BLaER1 (cell line): ENCODE data around the gene CNTD1.
A peak's percentile ranks its signal among the peaks of the same experiment; 100 is the strongest.

Experiments used
- H3K27ac ChIP-seq: shearing (Covaris generic); formaldehyde crosslinking; 2 replicates; pipeline ENCODE4 v1.8.1; 2022
- H3K27me3 ChIP-seq: shearing (Covaris generic); formaldehyde crosslinking; 2 replicates; pipeline ENCODE4 v1.8.1; 2022
- H3K36me3 ChIP-seq: shearing (Covaris generic); formaldehyde crosslinking; 2 replicates; pipeline ENCODE4 v1.8.1; 2022
- H3K4me1 ChIP-seq: shearing (Covaris generic); formaldehyde crosslinking; 2 replicates; pipeline ENCODE4 v1.8.1; 2022
- H3K4me2 ChIP-seq: shearing (Covaris generic); formaldehyde crosslinking; 2 replicates; pipeline ENCODE4 v1.8.1; 2022
- H3K4me3 ChIP-seq: shearing (Covaris generic); formaldehyde crosslinking; 2 replicates; pipeline ENCODE4 v1.8.1; 2022
- H3K9ac ChIP-seq: shearing (Covaris generic); formaldehyde crosslinking; 2 replicates; pipeline ENCODE4 v1.8.1; 2022
- H3K9me3 ChIP-seq: shearing (Covaris generic); formaldehyde crosslinking; 2 replicates; pipeline ENCODE4 v1.8.1; 2022
- H4K20me1 ChIP-seq: shearing (Covaris generic); formaldehyde crosslinking; 2 replicates; pipeline ENCODE4 v1.8.1; 2022
- Cebpa-rat ChIP-seq: shearing (Covaris generic); IDR thresholded peaks from 2 replicates; pipeline ENCODE4 v1.8.1; 2022

CNTD1 gene

DNA sequence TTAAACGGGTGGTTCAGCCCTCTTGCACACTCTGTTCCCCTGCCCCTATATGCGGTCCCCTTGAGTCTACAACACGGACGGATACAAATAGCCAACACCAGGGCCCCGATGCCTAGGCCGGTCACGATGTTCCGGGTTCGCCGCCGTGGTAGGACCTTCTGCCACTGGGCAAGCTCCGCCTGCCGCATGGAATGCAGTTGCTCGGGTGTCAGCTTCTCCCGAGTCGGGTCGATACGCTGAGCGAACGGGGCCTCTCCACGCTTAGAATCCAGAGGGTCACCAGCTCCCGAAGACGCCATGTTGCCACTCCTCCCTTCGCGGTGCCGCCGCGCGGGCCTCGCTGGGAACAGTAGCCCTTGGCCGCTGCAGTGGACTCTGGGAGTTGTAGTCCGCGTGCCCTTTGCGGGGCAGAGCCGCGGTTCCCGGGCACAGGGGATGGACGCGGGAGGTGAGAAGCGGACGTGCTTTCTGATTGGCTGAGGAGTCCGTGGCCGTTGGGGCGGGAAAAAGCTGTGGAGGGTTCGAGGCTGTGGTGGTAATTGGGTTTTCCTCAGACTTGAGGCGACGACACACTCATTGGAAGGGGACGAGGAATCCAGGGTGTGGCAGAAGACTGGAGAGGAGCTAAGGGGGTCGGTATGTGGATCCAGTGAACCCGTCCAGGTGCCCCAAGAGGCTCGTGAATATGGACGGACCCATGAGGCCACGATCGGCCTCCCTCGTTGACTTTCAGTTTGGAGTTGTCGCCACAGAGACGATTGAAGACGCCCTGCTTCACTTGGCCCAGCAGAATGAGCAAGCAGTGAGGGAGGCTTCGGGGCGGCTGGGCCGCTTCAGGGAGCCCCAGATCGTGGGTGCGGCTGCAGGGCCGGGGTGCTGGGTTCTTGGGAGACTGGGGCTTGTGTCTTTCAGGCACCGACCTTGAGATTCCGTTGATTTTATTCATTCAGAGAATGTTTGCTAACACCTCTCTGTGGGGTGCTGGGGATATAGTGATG lies at the start of gene CNTD1, which contains the start of gene COA3:
Gene CNTD1, plus strand, starts transcription at position 479 of the 998 bp plus-strand sequence. Its CDS starts 207 bp downstream, at position 686.
Gene COA3, minus strand, starts transcription at position 322 of the 998 bp plus-strand sequence. Its CDS starts 23 bp downstream, at position 299.
- Histone ChIP-seq H3K4me3 (peak within 1 kb of the TSS; percentile 85), H3K27me3 (no peaks in the 10 kb centered on the region), H3K27ac (peak within 1 kb of the TSS; percentile 69), H3K9ac (peak within 1 kb of the TSS; percentile 85), H3K36me3 (peaks cover 21% of the 10 kb centered on the region), H4K20me1 (no peaks in the 10 kb centered on the region), H3K4me2 (peak within 1 kb of the TSS; percentile 98), H3K9me3 (no peaks in the 10 kb centered on the region), H3K4me1 (peaks cover 21% of the 10 kb centered on the region)
- no peak for TF ChIP-seq Cebpa-rat

DNA sequence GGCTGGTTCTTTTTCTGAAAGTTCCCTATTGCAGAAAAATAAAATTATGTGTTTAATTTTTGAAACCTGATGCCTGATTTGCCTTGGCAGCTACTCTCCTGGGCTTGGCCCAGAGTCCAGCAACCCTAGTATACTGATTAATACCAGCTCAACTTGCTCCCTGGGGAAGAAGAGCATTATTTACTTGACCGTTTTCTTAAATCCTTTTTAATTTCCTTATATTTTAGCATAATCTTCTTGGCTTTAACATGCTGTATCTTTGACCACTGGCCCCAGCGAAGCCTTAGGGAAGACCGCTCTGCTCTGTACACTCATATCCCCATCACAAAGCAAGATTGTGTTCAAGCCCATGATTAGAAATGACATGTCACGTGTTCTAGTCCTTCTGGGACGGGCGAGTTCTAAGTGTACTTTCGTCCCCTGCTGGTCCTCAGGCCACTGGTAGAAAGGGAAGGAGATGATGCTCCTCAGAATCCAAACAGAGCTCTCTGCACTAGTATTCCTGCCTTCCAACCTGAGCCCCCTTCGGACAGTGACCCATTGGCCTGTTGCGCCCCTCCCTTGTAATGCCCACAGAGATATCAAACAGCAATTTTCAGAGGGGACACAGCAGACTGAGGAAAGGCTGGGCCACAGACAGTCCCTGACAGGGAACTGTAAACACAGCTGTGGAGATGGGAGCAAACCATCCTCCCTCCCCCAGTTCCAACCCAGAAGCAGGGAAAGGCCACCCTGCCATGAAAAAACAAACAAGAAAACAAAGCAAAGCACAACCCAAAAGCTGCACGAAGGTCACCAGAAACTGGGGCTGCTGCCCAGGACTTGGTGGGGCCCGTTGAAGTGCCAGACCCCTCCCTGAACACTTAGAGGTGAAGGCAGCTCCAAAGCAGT lies 49.5 kb upstream of the CNTD1 start:
- no peak overlapping the region for H3K27ac ChIP-seq
- no peaks in the 10 kb centered on the region for H4K20me1 ChIP-seq
- no peak overlapping the region for H3K9ac ChIP-seq
- TF ChIP-seq Cebpa-rat, result no peak
- H3K4me3 ChIP-seq, result no peak overlapping the region
- H3K36me3 ChIP-seq, result no peaks in the 10 kb centered on the region
- H3K9me3 ChIP-seq, result no peaks in the 10 kb centered on the region
- H3K4me1 ChIP-seq, result peaks cover 6% of the 10 kb centered on the region; the same call in 1 of the 2 replicates
- H3K27me3 ChIP-seq, result no peaks in the 10 kb centered on the region
- no peak overlapping the region for H3K4me2 ChIP-seq

DNA sequence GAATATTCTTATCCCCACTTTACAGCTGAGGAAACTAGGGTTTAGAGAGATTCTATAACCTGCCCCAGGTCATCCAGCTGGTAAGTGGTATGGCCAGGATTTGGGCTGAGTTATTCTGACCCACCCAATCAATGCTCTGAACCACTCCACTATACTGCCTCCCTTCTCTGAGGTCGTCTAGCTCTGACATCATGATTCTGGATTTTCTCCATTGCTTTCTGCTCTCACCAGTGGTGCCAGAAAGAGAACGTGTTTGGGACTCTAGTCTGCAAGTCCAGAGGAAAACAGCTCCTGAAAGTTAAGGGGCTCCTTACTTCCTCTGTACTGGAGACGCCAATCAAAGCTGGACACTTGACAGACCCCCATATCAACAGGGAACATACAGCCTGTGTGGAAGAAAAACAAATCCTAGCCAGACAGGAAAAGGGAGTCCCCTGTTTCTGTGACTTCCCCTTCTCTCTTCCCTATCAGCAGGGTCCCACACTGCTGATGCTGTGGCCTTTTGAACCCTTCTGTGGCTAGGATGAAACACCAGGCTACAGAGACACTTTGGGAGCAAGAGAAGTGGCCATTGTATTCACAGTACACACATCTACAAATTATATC lies 47.8 kb upstream of the CNTD1 start:
- H3K4me1 ChIP-seq, result 0 out of 2 replicates have a peak, but pooled peaks cover 4% of the 10 kb centered on the region
- no peak for TF ChIP-seq Cebpa-rat
- no peak overlapping the region for H3K9ac ChIP-seq
- no peaks in the 10 kb centered on the region for H3K36me3 ChIP-seq
- H3K4me2 ChIP-seq, result no peak overlapping the region
- no peaks in the 10 kb centered on the region for H3K27me3 ChIP-seq
- H4K20me1 ChIP-seq, result no peaks in the 10 kb centered on the region
- H3K4me3 ChIP-seq, result no peak overlapping the region
- no peaks in the 10 kb centered on the region for H3K9me3 ChIP-seq
- H3K27ac ChIP-seq, result no peak overlapping the region

GRCh38 chr17:42751628-42752027 lies 47.0 kb upstream of the CNTD1 start:
- Histone ChIP-seq H3K9ac (no peak overlapping the region), H3K27ac (no peak overlapping the region), H3K4me2 (no peak overlapping the region), H3K4me1 (0 out of 2 replicates have a peak, but pooled peaks cover 4% of the 10 kb centered on the region), H4K20me1 (no peaks in the 10 kb centered on the region), H3K9me3 (no peaks in the 10 kb centered on the region), H3K36me3 (no peaks in the 10 kb centered on the region), H3K4me3 (no peak overlapping the region), H3K27me3 (no peaks in the 10 kb centered on the region)
- no peak for TF ChIP-seq Cebpa-rat

DNA sequence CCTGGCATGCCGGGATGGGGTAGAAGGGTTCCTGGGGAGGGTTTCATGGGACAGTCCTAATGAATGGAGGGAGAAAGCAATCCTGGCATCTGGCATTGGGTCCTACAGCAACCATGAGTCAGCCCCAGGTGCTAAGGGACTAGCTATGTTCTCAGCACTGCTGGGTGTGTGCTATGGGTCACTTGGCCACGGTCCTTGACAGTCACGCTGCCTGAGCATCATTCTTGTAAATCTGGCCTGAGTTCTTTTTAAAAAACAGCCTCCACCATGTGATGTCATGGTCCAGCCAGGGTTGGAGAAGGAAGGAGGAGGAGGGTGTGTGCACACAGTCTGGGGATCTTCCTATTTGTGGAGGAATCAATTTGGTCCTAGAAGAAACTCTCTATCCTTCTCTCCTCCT lies 43.9 kb upstream of the CNTD1 start:
- Histone ChIP-seq H4K20me1 (no peaks in the 10 kb centered on the region), H3K4me3 (no peak overlapping the region), H3K9ac (no peak overlapping the region), H3K36me3 (no peaks in the 10 kb centered on the region), H3K9me3 (no peaks in the 10 kb centered on the region), H3K4me2 (no peak overlapping the region), H3K27ac (no peak overlapping the region), H3K4me1 (0 out of 2 replicates have a peak, but pooled peaks cover 4% of the 10 kb centered on the region), H3K27me3 (peaks cover 17% of the 10 kb centered on the region)
- no peak for TF ChIP-seq Cebpa-rat

DNA sequence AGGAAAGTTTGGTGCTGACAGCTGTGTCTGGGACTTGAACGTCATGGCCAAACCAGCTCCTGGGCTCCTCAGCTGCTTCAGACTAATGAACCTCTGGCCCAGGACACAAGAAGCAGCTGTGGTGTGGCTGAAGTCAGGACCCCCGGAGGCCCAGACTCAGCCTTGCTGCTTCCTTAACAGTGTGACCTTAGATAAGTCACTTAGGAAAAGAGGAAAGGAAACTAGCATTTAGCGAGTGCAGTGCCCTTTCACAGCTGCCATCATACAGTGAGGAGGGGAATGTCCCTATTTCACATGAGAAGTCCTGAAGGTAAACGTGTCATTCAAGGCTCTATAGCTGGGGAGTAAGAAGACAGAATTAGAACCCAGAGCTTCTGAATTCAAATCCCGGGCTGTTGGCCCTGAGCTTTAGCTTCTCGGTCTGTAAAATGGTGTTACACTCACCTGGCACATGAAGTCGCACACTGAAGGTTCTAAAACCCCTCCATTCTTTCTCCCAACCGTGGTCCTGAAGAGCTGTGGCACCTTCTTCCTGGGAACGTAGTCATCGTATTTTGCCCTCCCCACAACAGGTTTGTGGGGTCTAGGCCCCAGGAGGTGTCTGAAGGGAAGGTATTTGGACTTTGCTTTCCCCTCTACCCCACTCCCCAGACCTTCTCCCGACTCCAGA lies 38.5 kb upstream of the CNTD1 start:
- Histone ChIP-seq H3K4me1 (peaks cover 12% of the 10 kb centered on the region), H3K27ac (no peak overlapping the region), H4K20me1 (peaks cover 16% of the 10 kb centered on the region), H3K9me3 (no peaks in the 10 kb centered on the region), H3K9ac (no peak overlapping the region), H3K36me3 (no peaks in the 10 kb centered on the region), H3K4me3 (no peak overlapping the region), H3K4me2 (no peak overlapping the region; the same call in 1 of the 2 replicates), H3K27me3 (peaks cover 53% of the 10 kb centered on the region)
- no peak for TF ChIP-seq Cebpa-rat

- H4K20me1 ChIP-seq, result peaks cover 16% of the 10 kb centered on the region
- H3K27me3 ChIP-seq, result peaks cover 53% of the 10 kb centered on the region
- no peak for TF ChIP-seq Cebpa-rat
- peak within 1 kb of the TSS; percentile 63 for H3K4me3 ChIP-seq
- peak within 1 kb of the TSS; percentile 90 for H3K4me2 ChIP-seq
- no peaks in the 10 kb centered on the region for H3K9me3 ChIP-seq
- 0 out of 2 replicates have a peak within 1 kb of the TSS, but pooled peaks have one; percentile 15 for H3K9ac ChIP-seq
- H3K36me3 ChIP-seq, result no peaks in the 10 kb centered on the region
- no peak within 1 kb of the TSS for H3K27ac ChIP-seq
- H3K4me1 ChIP-seq, result peaks cover 12% of the 10 kb centered on the region
Observed at GRCh38 chr17:42760652-42761581, 37.7 kb upstream of the CNTD1 start, which contains the start of gene RAMP2. RAMP2 (plus strand) TSS chr17:42761227; CDS start chr17:42761262, 35 bp downstream.

GRCh38 chr17:42761638-42762037 lies 37.0 kb upstream of the CNTD1 start:
- Histone ChIP-seq H3K4me1 (peaks cover 12% of the 10 kb centered on the region), H3K9me3 (no peaks in the 10 kb centered on the region), H3K4me3 (peak overlapping the region; percentile 63), H3K4me2 (peak overlapping the region; percentile 90), H3K27ac (no peak overlapping the region), H3K27me3 (peaks cover 53% of the 10 kb centered on the region), H3K9ac (no peak overlapping the region), H3K36me3 (no peaks in the 10 kb centered on the region), H4K20me1 (peaks cover 16% of the 10 kb centered on the region)
- no peak for TF ChIP-seq Cebpa-rat
